Uterus (tissue), 2 donors: Measurements from ENCODE around the gene HPCA.

Experiments used
- CTCF ChIP-seq, 4 experiments: fragments of 200-600 bp in 2 of 4; fragments of 450-650 bp in 2 of 4; sonication (generic) in 2 of 4; IDR thresholded peaks; one replicate each; pipeline ENCODE4 v1.5.1; 2016 to 2019; ENCODE audit warnings: antibody characterized with exemption in 4 of 4, mild to moderate bottlenecking in 2 of 4, moderate library complexity in 1 of 4
- POLR2A ChIP-seq, 2 donors: fragments of 450-650 bp; IDR thresholded peaks; one replicate each; pipeline ENCODE4 v1.6.1; 2016; ENCODE audit warnings: antibody characterized with exemption in 2 of 2, mild to moderate bottlenecking in 1 of 2, moderate library complexity in 1 of 2

- TF ChIP-seq POLR2A (IDR thresholded peaks at IDR 0.05) (no peak), CTCF (IDR thresholded peaks at IDR 0.05) (no peak)
Measured at GRCh38 chr1:32877211-32878110, 8.8 kb upstream of the HPCA start.
